ENCODE measurements around the gene QSOX1. TPM values are rescaled to one million over a fixed set of nuclear protein-coding genes. Genes with fewer than 3 reads are reported as not detected.

Gene QSOX1
- total RNA-seq, 1 donor from 2014 or later, result 97.8 TPM

- intact Hi-C loops (cut with DNase I), result no loop called here
Observed at GRCh38 chr1:180141381-180141934, 13.2 kb upstream of the QSOX1 start.

GRCh38 chr1:180143359-180143758, 11.3 kb upstream of the QSOX1 start:
- intact Hi-C loops (cut with DNase I), result no loop called here
- no peak for ATAC-seq (ENCODE audit: poor library complexity)
- no peak for DNase-seq

More at GRCh38 chr1:180141381-180141934, 13.2 kb upstream of the QSOX1 start:
- DNase-seq (no peak), ATAC-seq (ENCODE audit: poor library complexity) (no peak)

- intact Hi-C loops (cut with DNase I), result no loop called here
- no peak for ATAC-seq (ENCODE audit: poor library complexity)
- DNase-seq, result no peak
Observed at GRCh38 chr1:180144659-180145357, 9.9 kb upstream of the QSOX1 start.

- ATAC-seq (ENCODE audit: poor library complexity), result no peak
- DNase-seq, result no peak
- intact Hi-C loops (cut with DNase I), result no loop called here
Observed at GRCh38 chr1:180145446-180145845, 9.2 kb upstream of the QSOX1 start.

- intact Hi-C loops (cut with DNase I), result no loop called here
- no peak for ATAC-seq (ENCODE audit: poor library complexity)
Observed at GRCh38 chr1:180150982-180151381, 3.7 kb upstream of the QSOX1 start.

GRCh38 chr1:180151508-180151907, 3.2 kb upstream of the QSOX1 start:
- ATAC-seq (ENCODE audit: poor library complexity) (no peak), DNase-seq (no peak)
- intact Hi-C loops (cut with DNase I), result no loop called here

More at GRCh38 chr1:180150982-180151381, 3.7 kb upstream of the QSOX1 start:
- no peak for DNase-seq

- intact Hi-C loops (cut with DNase I), result no loop called here
- DNase-seq (no peak), ATAC-seq (ENCODE audit: poor library complexity) (no peak)
Observed at GRCh38 chr1:180152588-180152987, 2.1 kb upstream of the QSOX1 start.

- no peak for ATAC-seq (ENCODE audit: poor library complexity)
- DNase-seq, result no peak
- intact Hi-C loops (cut with DNase I), result no loop called here
Observed at GRCh38 chr1:180153032-180153431, 1.6 kb upstream of the QSOX1 start.

- ATAC-seq (ENCODE audit: poor library complexity) (no peak), DNase-seq (no peak)
- intact Hi-C loops (cut with DNase I), result no loop called here
Observed at GRCh38 chr1:180154003-180154324, 705 bp upstream of the QSOX1 start.

- peak; percentile 8 for ATAC-seq (ENCODE audit: poor library complexity)
- peak; percentile 53 for DNase-seq
- intact Hi-C loops (cut with DNase I), result no loop called here
Observed at GRCh38 chr1:180155182-180155682, 563 bp downstream of the QSOX1 start.

- intact Hi-C loops (cut with DNase I), result no loop called here
- ATAC-seq (ENCODE audit: poor library complexity) (no peak), DNase-seq (no peak)
Observed at GRCh38 chr1:180156201-180156600, 1.5 kb downstream of the QSOX1 start.

GRCh38 chr1:180156631-180157091, 2.0 kb downstream of the QSOX1 start:
- DNase-seq (no peak), ATAC-seq (ENCODE audit: poor library complexity) (no peak)
- intact Hi-C loops (cut with DNase I), result no loop called here

- ATAC-seq (ENCODE audit: poor library complexity) (no peak), DNase-seq (no peak)
- intact Hi-C loops (cut with DNase I), result no loop called here
Observed at GRCh38 chr1:180157108-180157507, 2.4 kb downstream of the QSOX1 start.

- ATAC-seq (ENCODE audit: poor library complexity), result no peak
- intact Hi-C loops (cut with DNase I), result no loop called here
Observed at GRCh38 chr1:180157576-180158057, 2.9 kb downstream of the QSOX1 start.

GRCh38 chr1:180158149-180159147, 3.8 kb downstream of the QSOX1 start:
- ATAC-seq (ENCODE audit: poor library complexity), result no peak
- intact Hi-C loops (cut with DNase I), result no loop called here
- DNase-seq, result no peak

More at GRCh38 chr1:180157576-180158057, 2.9 kb downstream of the QSOX1 start:
- DNase-seq, result no peak

- intact Hi-C loops (cut with DNase I), result no loop called here
- ATAC-seq (ENCODE audit: poor library complexity) (no peak), DNase-seq (no peak)
Observed at GRCh38 chr1:180160357-180160756, 5.7 kb downstream of the QSOX1 start.

GRCh38 chr1:180163041-180163440, 8.4 kb downstream of the QSOX1 start:
- DNase-seq (no peak), ATAC-seq (ENCODE audit: poor library complexity) (no peak)
- intact Hi-C loops (cut with DNase I), result no loop called here

GRCh38 chr1:180165096-180165495, 10.4 kb downstream of the QSOX1 start:
- no peak for ATAC-seq (ENCODE audit: poor library complexity)
- intact Hi-C loops (cut with DNase I), result loop anchor here (5.0 kb wide), 1 partner anchor 48 kb away; no protein-coding TSS in a partner anchor
- no peak for DNase-seq

All from Right ventricle myocardium superior (tissue), 1 donor.